Neural progenitor cell (in vitro differentiated cells): ENCODE data around the gene LIN28B. TPM values are rescaled to one million over a fixed set of nuclear protein-coding genes. Genes with fewer than 3 reads are reported as not detected.
A peak's percentile ranks its signal among the peaks of the same experiment; 100 is the strongest.

Source experiments
- DNase-seq: peaks from one replicate; pipeline ENCODE4 v3.0.0-alpha.2; 2016; ENCODE audit warnings: low spot score
- H2AFZ ChIP-seq: fragments of 200-600 bp; sonication (generic); replicated peaks from 2 replicates; pipeline ENCODE4 v1.6.1; 2016; ENCODE audit warnings: antibody characterized with exemption
- H3F3A ChIP-seq: fragments of 200-600 bp; sonication (generic); 2 replicates; pipeline ENCODE4 v1.6.1; 2016; ENCODE audit warnings: antibody characterized with exemption, low read depth
- H3K27ac ChIP-seq: fragments of 200-600 bp; sonication (generic); 2 replicates; pipeline ENCODE4 v1.5.1; 2016; ENCODE audit warnings: mild to moderate bottlenecking
- H3K27me3 ChIP-seq: fragments of 200-600 bp; sonication (generic); 2 replicates; pipeline ENCODE4 v1.6.1; 2016; ENCODE audit warnings: mild to moderate bottlenecking, moderate library complexity
- H3K36me3 ChIP-seq: fragments of 200-600 bp; sonication (generic); 2 replicates; pipeline ENCODE4 v1.5.1; 2016
- H3K4me1 ChIP-seq: fragments of 200-600 bp; sonication (generic); 2 replicates; pipeline ENCODE4 v1.6.1; 2016; ENCODE audit warnings: mixed run types
- H3K4me2 ChIP-seq: fragments of 200-600 bp; sonication (generic); 2 replicates; pipeline ENCODE4 v1.6.1; 2016
- H3K4me3 ChIP-seq: fragments of 200-600 bp; sonication (generic); 2 replicates; pipeline ENCODE4 v1.5.1; 2016
- H3K79me2 ChIP-seq: fragments of 200-600 bp; sonication (generic); 2 replicates; pipeline ENCODE4 v1.6.1; 2016; ENCODE audit warnings: low read depth
- H3K9ac ChIP-seq: fragments of 200-600 bp; sonication (generic); 2 replicates; pipeline ENCODE4 v1.6.1; 2016
- H3K9me3 ChIP-seq: fragments of 200-600 bp; sonication (generic); 2 replicates; pipeline ENCODE4 v1.5.1; 2016; ENCODE audit warnings: low read depth
- H4K20me1 ChIP-seq: fragments of 200-600 bp; sonication (generic); 2 replicates; pipeline ENCODE4 v1.6.1; 2016; ENCODE audit warnings: low read depth
- H3K27ac Mint-ChIP-seq: 3 replicates; pipeline ENCODE4 v1.8.0; 2021; ENCODE audit warnings: mixed read lengths
- H3K27me3 Mint-ChIP-seq: 2 replicates; pipeline ENCODE4 v1.8.0; 2022; ENCODE audit warnings: low read depth, mild to moderate bottlenecking, inconsistent platforms, moderate library complexity, mixed read lengths; ENCODE audit not compliant: insufficient read depth
- H3K36me3 Mint-ChIP-seq: 3 replicates; pipeline ENCODE4 v1.8.0; 2021; ENCODE audit warnings: mixed read lengths
- H3K4me1 Mint-ChIP-seq: 3 replicates; pipeline ENCODE4 v1.8.0; 2021; ENCODE audit warnings: mixed read lengths
- H3K4me3 Mint-ChIP-seq: 3 replicates; pipeline ENCODE4 v1.8.0; 2021; ENCODE audit warnings: mild to moderate bottlenecking, moderate library complexity, mixed read lengths
- H3K9me3 Mint-ChIP-seq: 3 replicates; pipeline ENCODE4 v1.8.0; 2020; ENCODE audit warnings: mixed read lengths
- EZH2 ChIP-seq: fragments of 200-600 bp; sonication (generic); IDR thresholded peaks from 2 replicates; pipeline ENCODE4 v1.6.1; 2017; ENCODE audit warnings: antibody characterized with exemption, mild to moderate bottlenecking, moderate library complexity
- EZH2phosphoT487 ChIP-seq: fragments of 200-600 bp; sonication (generic); IDR thresholded peaks from 2 replicates; pipeline ENCODE4 v1.6.1; 2017; ENCODE audit warnings: antibody characterized with exemption
- total RNA-seq: library from RNA; depleted of rRNA; stranded (reverse); fragments of >200 nt; gene quantifications from 2 replicates; pipeline ENCODE4 v1.2.3, GENCODE V29; 2015; ENCODE audit warnings: low replicate concordance
- TF ChIP-seq, protein P1 (sequence below): fragments of 200-600 bp; sonication (generic); IDR thresholded peaks from 2 replicates; pipeline ENCODE4 v1.5.1; 2017; ENCODE audit warnings: antibody characterized with exemption, mild to moderate bottlenecking

Gene LIN28B
- total RNA-seq, 1 donor from 2014 or later: 165 TPM

DNA sequence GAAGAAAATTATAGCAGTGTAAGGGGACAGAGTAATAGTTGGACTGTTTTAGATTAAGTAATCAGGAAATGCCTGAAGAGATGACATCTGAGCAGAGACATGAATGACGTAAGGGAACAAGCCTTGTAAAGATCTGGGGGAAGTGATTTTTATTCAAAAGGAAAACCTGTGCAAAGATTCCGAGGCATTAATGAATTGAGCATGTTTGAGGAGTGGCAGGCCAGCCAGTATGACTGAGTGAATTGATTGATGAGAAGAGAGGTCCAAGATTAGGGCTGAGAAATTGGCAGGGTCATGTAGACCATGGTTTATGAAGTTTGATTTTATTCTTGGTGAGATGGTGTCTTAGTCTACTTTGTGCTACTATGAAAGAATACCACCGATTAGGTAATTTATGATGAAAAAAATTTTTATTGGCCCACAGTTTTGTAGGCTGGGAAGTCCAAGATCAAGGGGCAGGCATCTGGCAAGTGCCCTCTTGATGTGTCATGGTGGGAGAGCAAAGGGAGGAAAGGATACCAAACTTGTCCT, 95.1 kb downstream of the LIN28B start:
- peaks cover 88% of the 10 kb centered on the region for H3K79me2 ChIP-seq
- no peak for DNase-seq
- H3K36me3 ChIP-seq: peaks cover 8% of the 10 kb centered on the region
- no peak overlapping the region for H2AFZ ChIP-seq
- peaks cover 19% of the 10 kb centered on the region for H3K4me1 ChIP-seq
- TF ChIP-seq EZH2: no peak
- no peak for TF ChIP-seq EZH2phosphoT487
- TF ChIP-seq, protein P1, sequence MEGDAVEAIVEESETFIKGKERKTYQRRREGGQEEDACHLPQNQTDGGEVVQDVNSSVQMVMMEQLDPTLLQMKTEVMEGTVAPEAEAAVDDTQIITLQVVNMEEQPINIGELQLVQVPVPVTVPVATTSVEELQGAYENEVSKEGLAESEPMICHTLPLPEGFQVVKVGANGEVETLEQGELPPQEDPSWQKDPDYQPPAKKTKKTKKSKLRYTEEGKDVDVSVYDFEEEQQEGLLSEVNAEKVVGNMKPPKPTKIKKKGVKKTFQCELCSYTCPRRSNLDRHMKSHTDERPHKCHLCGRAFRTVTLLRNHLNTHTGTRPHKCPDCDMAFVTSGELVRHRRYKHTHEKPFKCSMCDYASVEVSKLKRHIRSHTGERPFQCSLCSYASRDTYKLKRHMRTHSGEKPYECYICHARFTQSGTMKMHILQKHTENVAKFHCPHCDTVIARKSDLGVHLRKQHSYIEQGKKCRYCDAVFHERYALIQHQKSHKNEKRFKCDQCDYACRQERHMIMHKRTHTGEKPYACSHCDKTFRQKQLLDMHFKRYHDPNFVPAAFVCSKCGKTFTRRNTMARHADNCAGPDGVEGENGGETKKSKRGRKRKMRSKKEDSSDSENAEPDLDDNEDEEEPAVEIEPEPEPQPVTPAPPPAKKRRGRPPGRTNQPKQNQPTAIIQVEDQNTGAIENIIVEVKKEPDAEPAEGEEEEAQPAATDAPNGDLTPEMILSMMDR: no peak
- H3K27ac ChIP-seq: no peak overlapping the region
- Mint-ChIP-seq H3K9me3 (peaks cover 53% of the 10 kb centered on the region), H3K36me3 (peaks cover 62% of the 10 kb centered on the region), H3K4me1 (peaks cover 13% of the 10 kb centered on the region), H3K4me3 (no peak overlapping the region), H3K27ac (no peak overlapping the region), H3K27me3 (no peaks in the 10 kb centered on the region)
- H3K4me3 ChIP-seq: no peak overlapping the region
- peaks cover 5% of the 10 kb centered on the region for H4K20me1 ChIP-seq
- no peaks in the 10 kb centered on the region for H3K27me3 ChIP-seq
- no peaks in the 10 kb centered on the region for H3K9me3 ChIP-seq
- H3K9ac ChIP-seq: no peak overlapping the region
- peaks cover 16% of the 10 kb centered on the region for H3F3A ChIP-seq
- no peak overlapping the region for H3K4me2 ChIP-seq

DNA sequence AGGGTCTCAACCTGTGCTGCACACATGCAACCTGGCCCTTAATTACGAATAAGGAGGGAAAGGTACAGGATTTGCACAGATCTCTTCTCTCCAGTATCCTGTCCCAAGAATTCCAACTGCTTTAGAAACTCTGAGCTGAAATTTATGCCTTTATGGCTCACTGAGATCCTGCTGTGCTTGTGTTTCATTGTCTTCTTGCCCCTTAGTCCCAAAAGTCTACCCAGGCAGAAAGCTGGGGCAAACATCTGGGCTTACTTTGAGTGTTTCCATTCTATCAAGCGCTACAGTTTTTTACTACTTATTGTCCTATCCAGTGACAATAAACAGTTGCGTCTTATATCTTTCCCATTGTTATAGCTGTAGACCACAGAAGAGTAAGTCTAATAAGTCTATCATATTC, 99.7 kb downstream of the LIN28B start:
- H3K79me2 ChIP-seq: peaks cover 100% of the 10 kb centered on the region
- H3K4me1 Mint-ChIP-seq: peaks cover 28% of the 10 kb centered on the region

DNA sequence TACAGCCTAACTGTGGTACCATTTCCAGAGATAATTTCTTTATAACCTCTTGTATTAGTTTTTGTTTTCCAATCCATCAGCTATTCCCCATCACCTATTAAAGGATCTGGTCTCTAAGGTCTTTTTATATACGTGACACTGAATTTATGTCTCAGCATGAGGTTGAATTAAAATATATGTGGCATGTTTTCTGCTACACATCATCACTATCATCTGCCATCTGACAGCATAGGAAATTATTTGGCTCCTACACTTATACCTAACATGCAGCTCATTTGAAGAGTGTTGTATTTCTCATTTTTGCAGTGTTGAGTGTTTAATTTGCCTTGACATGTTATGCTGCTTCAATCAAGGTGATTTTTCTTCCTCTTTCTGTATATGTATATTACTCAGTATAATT, 100.3 kb downstream of the LIN28B start:
- TF ChIP-seq, protein P1: no peak
- TF ChIP-seq EZH2phosphoT487 (no peak), EZH2 (no peak)
- H3K4me3 ChIP-seq: no peak overlapping the region
- H3K79me2 ChIP-seq: peaks cover 100% of the 10 kb centered on the region
- peaks cover 43% of the 10 kb centered on the region for H3K4me1 ChIP-seq
- peaks cover 5% of the 10 kb centered on the region for H4K20me1 ChIP-seq
- peaks cover 11% of the 10 kb centered on the region for H3K36me3 ChIP-seq
- Mint-ChIP-seq H3K27ac (no peak overlapping the region), H3K36me3 (peaks cover 48% of the 10 kb centered on the region), H3K4me3 (no peak overlapping the region), H3K27me3 (no peaks in the 10 kb centered on the region), H3K9me3 (peaks cover 25% of the 10 kb centered on the region), H3K4me1 (peaks cover 28% of the 10 kb centered on the region)
- no peaks in the 10 kb centered on the region for H3K27me3 ChIP-seq
- no peaks in the 10 kb centered on the region for H3K9me3 ChIP-seq
- peak overlapping the region; percentile 69 for H3K4me2 ChIP-seq
- H3F3A ChIP-seq: peaks cover 16% of the 10 kb centered on the region
- H3K9ac ChIP-seq: no peak overlapping the region
- H3K27ac ChIP-seq: no peak overlapping the region
- H2AFZ ChIP-seq: no peak overlapping the region
- no peak for DNase-seq

More for the DNA sequence above, 99.7 kb downstream of the LIN28B start:
- Histone ChIP-seq H3K27ac (peak overlapping the region; percentile 90), H3K9ac (no peak overlapping the region), H3K9me3 (no peaks in the 10 kb centered on the region), H2AFZ (no peak overlapping the region), H3K36me3 (peaks cover 11% of the 10 kb centered on the region), H3K4me1 (peaks cover 43% of the 10 kb centered on the region), H4K20me1 (peaks cover 5% of the 10 kb centered on the region), H3F3A (peaks cover 16% of the 10 kb centered on the region), H3K27me3 (no peaks in the 10 kb centered on the region), H3K4me3 (peak overlapping the region; percentile 23), H3K4me2 (peak overlapping the region; percentile 69)
- Mint-ChIP-seq H3K27ac (peak overlapping the region; percentile 74), H3K36me3 (peaks cover 50% of the 10 kb centered on the region), H3K27me3 (no peaks in the 10 kb centered on the region), H3K4me3 (peak overlapping the region; percentile 36), H3K9me3 (peaks cover 30% of the 10 kb centered on the region)
- DNase-seq: peak; percentile 78
- TF ChIP-seq EZH2: no peak
- TF ChIP-seq, protein P1: no peak
- no peak for TF ChIP-seq EZH2phosphoT487
